ENCODE results near the gene GOLGA6L7. TPM values are rescaled to one million over a fixed set of nuclear protein-coding genes. Genes with fewer than 3 reads are reported as not detected.

Gene GOLGA6L7
- total and polyA plus RNA-seq, 12 donors: not detected

Other genes starting within 250 kb of the GOLGA6L7 start
- 1 to 10 TPM; 1.1 to 2.5 (median 1.6) TPM for gene GOLGA8M, start 136.2 kb downstream of the GOLGA6L7 start, total RNA-seq
- gene GOLGA8M, start 136.2 kb downstream of the GOLGA6L7 start, polyA plus RNA-seq: 1 to 10 TPM in 1 of 2 donors, under 1 TPM in 1; 0.16 to 1.4 TPM
- gene APBA2, start 37.3 kb upstream of the GOLGA6L7 start, total RNA-seq: under 1 TPM; 0.16 to 0.85 (median 0.49) TPM
- gene APBA2, start 37.3 kb upstream of the GOLGA6L7 start, polyA plus RNA-seq: under 1 TPM; 0.16 to 0.37 TPM

Data from heart right ventricle (tissue), 12 donors.